Left ventricle myocardium inferior (tissue), 1 donor: ENCODE measurements around the gene UBE2E1. TPM values are rescaled to one million over a fixed set of nuclear protein-coding genes. Genes with fewer than 3 reads are reported as not detected.

ENCODE experiments used
- DNase-seq: peaks from one replicate; pipeline ENCODE4 v3.0.0-alpha.2; 2020
- H3K27ac ChIP-seq: fragments of 200-600 bp; replicated peaks from 2 replicates; pipeline ENCODE4 v1.8.0; 2021
- H3K27me3 ChIP-seq: fragments of 200-600 bp; 2 replicates; pipeline ENCODE4 v1.8.0; 2021; ENCODE audit warnings: low read depth
- H3K36me3 ChIP-seq: fragments of 200-600 bp; 2 replicates; pipeline ENCODE4 v1.8.0; 2021
- H3K4me1 ChIP-seq: fragments of 200-600 bp; 2 replicates; pipeline ENCODE4 v1.8.0; 2021
- H3K4me3 ChIP-seq: fragments of 200-600 bp; 2 replicates; pipeline ENCODE4 v1.8.0; 2021; ENCODE audit warnings: mild to moderate bottlenecking, moderate library complexity
- H3K9me3 ChIP-seq: fragments of 200-600 bp; replicated peaks from 2 replicates; pipeline ENCODE4 v1.8.0; 2021
- intact Hi-C: fragments of 100-400 bp; cut with micrococcal nuclease; formaldehyde crosslinking; loops from one replicate; pipeline ENCODE4 v1.11.0; 2022
- total RNA-seq: library from RNA; stranded (reverse); fragmentation: NEBNext Ultra II Directional; extraction: Animal tissue kit (Norgen Biotek cat#: 25700); gene quantifications from one replicate; pipeline ENCODE4 v1.2.1, GENCODE V29; 2021
- TF ChIP-seq, protein P1 (sequence below): fragments of 200-600 bp; IDR thresholded peaks from 2 replicates; pipeline ENCODE4 v1.8.0; 2021; ENCODE audit warnings: antibody characterized with exemption, mild to moderate bottlenecking, borderline replicate concordance
- donor health status: DM: no; HTN: yes; CAD: no; lungs with severe emphysema.

Gene UBE2E1
- total RNA-seq, 1 donor from 2014 or later, result 65.0 TPM

DNA sequence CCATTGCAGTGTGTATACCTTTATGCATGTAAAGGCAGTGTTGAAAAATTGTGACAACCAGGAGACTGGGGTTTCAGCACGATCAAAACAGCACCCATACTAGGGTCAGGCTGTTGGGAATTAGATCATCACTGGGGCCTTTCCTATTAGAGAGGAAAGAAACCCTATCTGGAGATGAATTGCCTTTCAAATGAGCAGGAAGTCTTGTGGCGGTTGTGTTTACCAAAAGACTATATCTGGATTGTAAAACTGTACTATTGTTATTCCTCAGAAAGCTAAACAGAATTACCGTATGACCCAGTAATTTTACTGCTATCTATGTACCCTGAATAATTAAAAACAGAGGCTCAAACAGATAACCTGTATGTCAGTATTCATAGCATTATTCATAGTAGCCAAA, 10.1 kb downstream of the UBE2E1 start:
- TF ChIP-seq, protein P1, sequence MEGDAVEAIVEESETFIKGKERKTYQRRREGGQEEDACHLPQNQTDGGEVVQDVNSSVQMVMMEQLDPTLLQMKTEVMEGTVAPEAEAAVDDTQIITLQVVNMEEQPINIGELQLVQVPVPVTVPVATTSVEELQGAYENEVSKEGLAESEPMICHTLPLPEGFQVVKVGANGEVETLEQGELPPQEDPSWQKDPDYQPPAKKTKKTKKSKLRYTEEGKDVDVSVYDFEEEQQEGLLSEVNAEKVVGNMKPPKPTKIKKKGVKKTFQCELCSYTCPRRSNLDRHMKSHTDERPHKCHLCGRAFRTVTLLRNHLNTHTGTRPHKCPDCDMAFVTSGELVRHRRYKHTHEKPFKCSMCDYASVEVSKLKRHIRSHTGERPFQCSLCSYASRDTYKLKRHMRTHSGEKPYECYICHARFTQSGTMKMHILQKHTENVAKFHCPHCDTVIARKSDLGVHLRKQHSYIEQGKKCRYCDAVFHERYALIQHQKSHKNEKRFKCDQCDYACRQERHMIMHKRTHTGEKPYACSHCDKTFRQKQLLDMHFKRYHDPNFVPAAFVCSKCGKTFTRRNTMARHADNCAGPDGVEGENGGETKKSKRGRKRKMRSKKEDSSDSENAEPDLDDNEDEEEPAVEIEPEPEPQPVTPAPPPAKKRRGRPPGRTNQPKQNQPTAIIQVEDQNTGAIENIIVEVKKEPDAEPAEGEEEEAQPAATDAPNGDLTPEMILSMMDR, result no peak
- no peaks in the 10 kb centered on the region for H3K36me3 ChIP-seq
- no peak for DNase-seq
- no peak overlapping the region for H3K4me3 ChIP-seq
- intact Hi-C loops, result no loop called here
- no peaks in the 10 kb centered on the region for H3K9me3 ChIP-seq
- H3K27me3 ChIP-seq, result no peaks in the 10 kb centered on the region
- no peak overlapping the region for H3K27ac ChIP-seq
- peaks cover 75% of the 10 kb centered on the region for H3K4me1 ChIP-seq

DNA sequence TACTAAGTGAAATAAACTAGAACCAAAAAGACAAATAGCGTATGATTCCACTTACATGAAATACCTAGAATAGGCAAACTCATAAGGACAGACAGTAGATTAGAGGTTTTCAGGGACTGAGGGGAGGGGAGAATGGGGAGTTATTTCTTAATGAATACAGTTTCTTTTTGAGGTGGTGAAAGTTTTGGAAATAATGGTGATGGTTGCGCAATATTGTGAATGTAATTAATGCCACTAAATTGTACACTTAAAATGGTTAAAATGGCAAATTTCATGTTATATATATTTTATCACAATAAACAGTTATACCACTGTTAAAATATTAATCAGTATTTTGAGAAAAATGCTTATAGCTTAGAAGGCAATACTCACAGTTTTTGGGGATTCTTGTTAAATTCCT, 11.0 kb downstream of the UBE2E1 start:
- Histone ChIP-seq H3K27ac (no peak overlapping the region), H3K36me3 (no peaks in the 10 kb centered on the region), H3K9me3 (no peaks in the 10 kb centered on the region), H3K4me3 (no peak overlapping the region), H3K27me3 (no peaks in the 10 kb centered on the region), H3K4me1 (peaks cover 72% of the 10 kb centered on the region)
- intact Hi-C loops, result no loop called here
- TF ChIP-seq, protein P1, result no peak
- DNase-seq, result no peak

DNA sequence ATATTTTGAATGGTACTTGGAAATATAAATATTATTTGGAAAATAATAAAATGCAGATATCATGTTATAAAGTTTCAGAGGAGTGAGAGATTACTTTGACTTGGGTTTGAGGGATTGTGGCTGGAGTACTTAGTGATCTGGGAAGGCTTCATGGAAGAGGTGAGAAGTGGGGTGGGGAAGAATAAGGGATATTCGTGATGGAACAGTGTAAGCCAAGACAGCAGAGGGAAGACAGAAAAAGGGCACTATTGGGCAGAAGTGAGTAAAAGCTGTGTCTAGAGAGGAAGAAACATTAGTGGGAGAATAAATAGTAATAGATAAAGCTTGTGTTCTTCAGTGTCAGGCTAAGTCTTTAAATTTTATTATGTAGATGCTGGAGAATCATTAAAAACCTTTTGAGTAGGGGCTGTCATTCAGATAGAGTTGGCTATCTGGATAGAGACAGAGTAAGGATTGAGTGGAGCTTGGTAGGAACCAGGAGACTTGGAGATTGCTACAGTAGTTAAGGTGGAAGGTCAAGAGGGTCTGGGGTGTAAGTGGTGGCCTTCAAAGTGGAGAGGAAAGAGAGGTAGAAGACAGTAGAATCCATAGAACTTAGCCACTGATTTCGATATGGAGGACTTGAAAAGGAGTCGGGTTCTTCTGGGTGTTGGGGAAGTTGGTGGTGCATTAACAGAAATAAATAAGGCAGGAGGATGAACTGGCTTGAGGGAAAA, 11.9 kb downstream of the UBE2E1 start:
- Histone ChIP-seq H3K36me3 (no peaks in the 10 kb centered on the region), H3K27ac (no peak overlapping the region), H3K4me3 (no peak overlapping the region), H3K27me3 (no peaks in the 10 kb centered on the region), H3K9me3 (no peaks in the 10 kb centered on the region), H3K4me1 (peaks cover 68% of the 10 kb centered on the region)
- TF ChIP-seq, protein P1, result no peak
- intact Hi-C loops, result no loop called here
- no peak for DNase-seq

DNA sequence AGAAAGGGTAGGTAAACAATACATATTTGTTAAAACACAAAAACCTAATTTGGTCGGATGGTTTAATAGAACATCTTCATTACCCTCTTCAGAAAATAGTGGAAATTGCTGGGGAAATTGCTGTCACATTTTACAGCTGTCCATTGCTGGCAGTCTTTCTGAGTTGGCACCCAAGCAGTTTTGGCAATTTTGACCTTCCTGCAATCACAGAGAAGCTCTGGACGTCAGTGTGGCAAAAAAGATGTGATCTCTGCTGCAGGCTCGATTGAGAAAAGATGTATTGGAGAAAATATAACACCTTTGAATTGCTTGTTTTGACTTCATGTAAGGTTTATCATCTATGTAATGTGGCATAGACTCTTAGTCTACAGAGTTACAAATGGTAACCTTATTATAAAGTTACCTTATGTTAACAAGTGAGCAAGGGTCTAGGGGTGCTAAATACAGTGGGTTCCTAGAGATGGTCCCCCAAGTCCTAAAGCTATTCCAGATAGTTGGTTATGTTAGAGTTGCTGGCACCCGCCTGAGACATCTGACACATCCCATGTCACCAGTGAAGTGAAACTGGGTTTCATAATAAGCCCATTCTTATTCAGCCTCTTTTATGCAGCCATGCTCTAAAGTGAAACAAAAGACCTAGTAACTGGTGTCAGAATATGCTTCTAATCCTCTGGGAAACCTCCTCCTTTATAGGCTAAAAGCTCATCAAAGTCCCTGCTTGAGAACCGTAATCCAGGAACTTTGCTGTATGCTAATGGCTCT, 14.0 kb downstream of the UBE2E1 start:
- TF ChIP-seq, protein P1, result no peak
- no peak for DNase-seq
- H3K4me3 ChIP-seq, result no peak overlapping the region
- H3K27me3 ChIP-seq, result no peaks in the 10 kb centered on the region
- H3K9me3 ChIP-seq, result no peaks in the 10 kb centered on the region
- no peaks in the 10 kb centered on the region for H3K36me3 ChIP-seq
- peaks cover 74% of the 10 kb centered on the region for H3K4me1 ChIP-seq
- intact Hi-C loops, result no loop called here
- no peak overlapping the region for H3K27ac ChIP-seq

DNA sequence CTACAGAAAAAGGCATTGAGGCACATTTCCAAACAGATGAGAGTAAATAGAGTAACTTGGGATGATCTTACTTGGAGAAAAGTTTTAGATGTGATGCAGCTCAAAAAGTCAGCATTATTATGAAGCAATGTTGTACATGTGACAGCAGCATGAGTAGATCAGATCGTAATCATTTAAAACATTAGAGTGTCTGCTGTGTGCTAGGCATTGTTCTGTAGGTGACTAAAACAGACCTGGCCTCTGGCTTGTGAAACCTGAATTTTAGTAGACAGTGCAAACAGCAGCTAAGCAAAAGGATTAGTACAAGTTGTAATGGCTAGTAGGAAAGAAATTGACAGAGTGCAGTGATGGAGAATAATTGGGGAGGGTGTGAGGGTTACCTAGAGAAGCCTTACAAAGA, 15.1 kb downstream of the UBE2E1 start:
- Histone ChIP-seq H3K36me3 (no peaks in the 10 kb centered on the region), H3K27ac (no peak overlapping the region), H3K27me3 (no peaks in the 10 kb centered on the region), H3K4me3 (no peak overlapping the region), H3K4me1 (peaks cover 74% of the 10 kb centered on the region), H3K9me3 (no peaks in the 10 kb centered on the region)
- TF ChIP-seq, protein P1, result no peak
- no peak for DNase-seq
- intact Hi-C loops, result no loop called here
